GM21381 (cell line): Measurements from ENCODE around the gene MTIF3.

Experiments used
- ATAC-seq: cut with Tn5 transposase; IDR thresholded peaks from one replicate; pipeline ENCODE4 v1.9.1; 2021; ENCODE audit warnings: mild to moderate bottlenecking, moderate library complexity; ENCODE audit not compliant: unreplicated experiment

Gene MTIF3

GRCh38 chr13:27449936-27450828 lies at the start of gene MTIF3:
MTIF3 (minus strand) TSS chr13:27450564; CDS start chr13:27440448, 10,116 bp downstream.
- peak; percentile 80 for ATAC-seq

DNA sequence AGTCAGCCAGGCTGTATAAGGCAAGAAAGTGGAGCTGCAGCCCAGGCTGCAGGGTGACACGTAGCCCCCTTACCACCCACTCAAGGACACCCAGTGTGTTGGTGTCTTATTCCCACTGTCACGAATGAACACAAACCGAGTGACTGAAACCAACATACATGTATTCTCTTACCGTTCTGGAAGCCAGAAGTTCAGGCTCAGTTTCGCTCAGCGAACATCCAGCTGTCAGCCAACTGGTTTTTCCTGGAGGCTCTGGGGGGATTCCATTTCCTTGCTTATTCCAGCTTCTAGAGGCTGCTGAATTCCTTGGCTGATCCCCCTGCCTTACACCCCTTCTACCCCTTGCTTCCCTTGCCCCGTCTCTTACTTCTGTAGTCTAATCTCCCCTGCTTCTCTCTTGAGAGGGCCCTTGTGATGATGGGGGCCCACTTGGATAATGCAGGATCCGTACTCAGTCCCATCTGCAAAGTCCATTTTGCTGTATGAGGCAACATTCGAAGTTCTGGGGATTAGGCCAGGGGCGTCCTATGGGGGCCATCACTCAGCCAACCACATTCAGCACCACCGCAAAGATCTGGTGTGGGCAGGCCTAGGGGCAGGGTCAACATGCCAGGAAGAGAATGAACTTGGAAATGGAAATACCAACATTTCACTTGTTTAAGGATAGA lies 47.3 kb upstream of the MTIF3 start:
- ATAC-seq, result no peak

GRCh38 chr13:27496536-27497273 lies 46.3 kb upstream of the MTIF3 start:
- no peak for ATAC-seq

DNA sequence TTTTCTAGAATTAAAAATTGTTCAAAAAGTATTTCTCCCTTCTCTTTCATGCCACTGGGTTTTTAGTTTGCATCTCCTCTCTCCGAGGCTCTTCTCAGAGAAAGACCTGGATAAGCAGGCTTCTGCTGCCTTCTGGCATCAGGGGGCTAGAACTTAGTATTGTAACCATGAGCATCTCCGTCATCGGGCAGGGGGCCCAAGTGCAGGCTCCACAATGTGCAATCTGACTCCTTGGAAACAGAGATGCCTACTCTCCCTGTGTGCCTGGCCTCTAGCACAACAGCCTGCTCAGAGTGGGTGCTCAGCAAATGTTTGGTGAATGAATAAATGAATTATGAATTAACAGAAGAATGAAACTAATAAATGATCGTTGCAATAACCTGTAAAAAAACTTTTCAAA lies 45.6 kb upstream of the MTIF3 start:
- no peak for ATAC-seq

GRCh38 chr13:27495551-27495950 lies 45.2 kb upstream of the MTIF3 start:
- no peak for ATAC-seq

- no peak for ATAC-seq
Measured at GRCh38 chr13:27493981-27494380, 43.6 kb upstream of the MTIF3 start.

DNA sequence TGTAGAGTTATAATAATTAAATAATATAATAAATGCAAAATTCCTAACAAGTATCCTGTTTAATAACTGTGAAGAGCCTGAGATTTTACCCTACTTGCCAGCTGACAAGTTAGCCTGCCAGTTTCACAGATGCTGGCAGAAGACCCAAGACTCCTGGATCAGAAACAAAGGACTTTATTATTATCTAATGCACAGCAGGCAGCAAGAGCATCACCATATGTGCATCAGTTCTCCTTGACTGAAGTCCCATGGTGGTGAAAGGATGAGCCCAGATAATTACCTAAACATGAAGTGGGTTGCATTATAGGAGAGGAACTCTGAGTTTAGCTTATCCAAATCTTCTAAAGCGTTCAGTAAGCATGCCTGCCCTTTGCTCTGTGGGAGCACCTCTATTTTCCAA lies 39.1 kb upstream of the MTIF3 start:
- no peak for ATAC-seq

- ATAC-seq, result no peak
Measured at GRCh38 chr13:27487776-27488175, 37.4 kb upstream of the MTIF3 start.

- ATAC-seq, result no peak
Measured at GRCh38 chr13:27483421-27483820, 33.1 kb upstream of the MTIF3 start.

DNA sequence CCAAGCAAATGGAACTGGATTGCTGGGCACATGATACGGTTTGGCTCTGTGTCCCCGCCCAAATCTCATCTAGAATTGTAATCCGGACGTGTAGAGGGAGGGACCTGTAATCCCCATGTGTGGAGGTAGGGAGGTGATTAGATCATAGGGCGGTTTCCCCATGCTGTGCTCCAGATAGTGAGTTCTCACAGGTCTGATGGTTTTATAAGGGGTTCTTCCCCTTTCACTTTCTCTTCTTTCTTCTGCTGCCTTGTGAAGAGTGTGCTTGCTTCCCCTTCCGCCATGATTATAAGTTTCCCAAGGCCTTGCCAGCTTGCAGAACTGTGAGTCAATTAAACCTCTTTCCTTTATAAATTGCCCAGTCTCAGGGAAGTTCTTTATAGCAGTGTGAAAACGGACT lies 32.6 kb upstream of the MTIF3 start:
- ATAC-seq, result peak; percentile 95

GRCh38 chr13:27481766-27482165 lies 31.4 kb upstream of the MTIF3 start:
- no peak for ATAC-seq

DNA sequence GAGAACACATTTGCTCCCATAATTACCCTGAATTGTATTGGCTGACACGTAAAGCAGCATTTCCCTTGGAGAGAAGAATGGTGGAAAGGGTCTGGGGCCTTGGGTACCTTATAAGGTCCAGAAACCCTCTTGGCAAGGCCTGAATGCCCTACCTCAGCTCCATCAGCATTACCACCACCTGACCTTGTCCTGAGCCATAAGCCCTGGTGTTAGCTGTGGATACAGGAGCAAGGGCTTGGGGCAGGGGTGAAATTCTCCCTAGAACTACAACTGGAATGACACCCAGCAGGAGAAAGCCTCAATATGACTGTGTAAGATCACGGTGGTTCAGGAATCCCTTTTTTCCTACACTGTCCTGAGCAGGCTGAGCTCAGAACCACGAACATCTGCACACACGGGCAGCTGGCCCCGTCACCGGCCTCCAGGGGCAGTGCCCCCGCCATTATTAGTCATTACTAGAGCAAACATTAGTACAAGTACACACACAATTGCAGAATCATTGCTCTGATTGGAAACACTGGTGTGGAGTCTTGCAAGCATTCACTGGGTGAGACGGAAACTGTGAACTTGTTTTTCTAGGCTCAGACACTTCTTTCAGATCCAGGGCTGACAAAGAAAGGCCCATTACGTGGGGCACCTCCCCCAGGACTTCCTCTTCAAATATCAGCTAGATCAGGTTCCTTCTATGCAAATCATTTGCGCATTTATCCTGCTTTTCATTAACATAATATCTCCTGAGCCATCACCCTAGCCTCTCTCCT lies 26.8 kb upstream of the MTIF3 start:
- no peak for ATAC-seq

DNA sequence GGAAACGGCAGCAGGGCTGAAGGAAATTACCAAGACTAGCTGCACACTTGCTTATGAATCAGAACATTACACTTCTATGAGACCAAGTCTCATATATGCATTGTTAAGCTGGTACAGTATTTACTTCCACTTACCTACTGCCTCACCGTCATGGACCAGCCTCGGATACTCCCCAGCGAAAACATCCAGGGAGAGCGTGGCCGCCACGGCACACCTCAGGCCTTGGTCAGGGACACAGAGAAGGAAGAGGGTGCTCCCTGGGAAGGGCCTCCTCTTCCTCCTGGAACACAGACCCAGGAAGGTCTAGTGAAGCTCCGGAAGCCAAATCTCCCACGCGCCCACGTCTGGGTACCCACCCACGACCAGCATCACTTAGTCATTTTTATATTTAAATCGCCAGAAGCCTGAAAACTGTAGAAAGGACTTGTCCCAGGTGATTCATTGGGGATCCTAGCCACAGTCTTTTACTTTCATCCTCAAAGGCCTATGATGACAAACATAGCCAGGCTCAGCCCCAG lies 24.4 kb upstream of the MTIF3 start:
- ATAC-seq, result no peak

DNA sequence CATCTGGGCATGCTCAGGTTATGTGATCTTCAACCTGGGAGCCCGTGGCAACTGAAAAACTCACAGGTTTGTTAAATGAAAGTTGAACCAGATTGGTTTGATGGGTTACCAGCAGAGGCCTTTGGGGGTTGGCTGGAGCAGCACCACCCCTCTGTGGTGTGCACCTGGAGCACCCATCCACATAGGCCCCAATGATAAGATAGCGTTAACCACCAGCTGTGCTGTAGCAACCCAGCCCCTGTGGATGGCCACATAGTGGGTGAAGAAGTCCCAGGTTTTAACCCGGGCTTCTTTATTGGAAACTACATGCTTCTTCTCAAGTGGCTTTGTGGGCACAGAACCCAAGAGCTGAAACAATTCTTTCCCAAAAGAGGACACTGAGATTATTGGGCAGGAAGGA lies 22.6 kb upstream of the MTIF3 start:
- no peak for ATAC-seq

DNA sequence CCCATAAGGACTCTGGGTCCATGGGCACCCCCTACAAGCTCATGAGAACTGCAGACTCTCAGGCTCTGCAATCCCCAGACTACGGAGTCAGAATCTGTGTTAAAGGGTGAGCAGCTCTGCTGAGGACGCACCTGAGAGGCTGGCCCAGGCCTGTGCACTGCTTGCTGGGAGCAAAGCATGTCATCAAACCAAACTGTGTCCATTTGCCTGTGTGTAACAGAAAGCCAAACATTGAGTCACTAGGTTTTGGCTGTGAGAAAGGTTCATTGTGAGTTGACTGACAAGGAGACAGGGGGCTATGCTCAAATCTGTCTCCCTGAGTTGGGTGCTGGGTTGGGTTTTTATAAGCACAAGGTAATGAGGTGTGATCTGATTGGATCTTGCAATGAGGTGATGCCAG lies 22.1 kb upstream of the MTIF3 start:
- ATAC-seq, result no peak

GRCh38 chr13:27470075-27470820 lies 19.9 kb upstream of the MTIF3 start:
- no peak for ATAC-seq

DNA sequence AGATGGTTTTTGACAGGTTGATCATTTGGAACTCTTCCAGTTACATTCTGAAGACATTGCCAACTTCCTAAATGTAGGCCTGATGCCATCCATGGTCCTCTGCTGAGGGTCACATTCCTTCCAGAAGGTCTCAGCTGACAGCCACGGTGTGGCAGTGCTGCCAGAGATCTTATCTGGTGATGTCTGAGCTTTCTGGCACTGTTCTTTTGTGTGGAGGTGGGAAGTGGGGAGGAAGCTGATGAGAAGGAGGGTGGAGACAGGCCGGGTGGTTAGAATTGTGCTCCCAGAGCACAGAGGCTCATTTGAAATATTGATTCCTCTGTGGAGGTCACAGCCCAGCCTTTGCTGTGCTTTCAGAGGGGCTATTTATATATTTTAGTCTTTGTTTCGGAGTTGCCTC lies 16.1 kb upstream of the MTIF3 start:
- no peak for ATAC-seq

GRCh38 chr13:27465611-27466010 lies 15.2 kb upstream of the MTIF3 start:
- ATAC-seq, result no peak

GRCh38 chr13:27463500-27463899 lies 13.1 kb upstream of the MTIF3 start:
- no peak for ATAC-seq
